ENCODE results near the gene C18orf32. TPM values are rescaled to one million over a fixed set of nuclear protein-coding genes. Genes with fewer than 3 reads are reported as not detected.

Gene C18orf32
- total RNA-seq, 4 donors from 2014 or later: 16.5 to 37.1 (median 31.3) TPM

- TF ChIP-seq CTCF (IDR thresholded peaks at IDR 0.05): no peak
- TF ChIP-seq POLR2A (IDR thresholded peaks at IDR 0.05): no peak
- peak in 1 of 2 donors; percentile 54 for DNase-seq (ENCODE audit: low spot score in 2 of 2)
- intact Hi-C loops (cut with DNase I; ENCODE audit: low total_unique reads): no loop called here
- WGBS, 2 donors: 48 to 60% methylated on average over 3 of the region's 3 CpGs
- no peak overlapping the region for H3K4me3 ChIP-seq (ENCODE audit: low read depth, poor library complexity, severe bottlenecking)
Observed at GRCh38 chr18:49495076-49495475, 8.0 kb upstream of the C18orf32 start.

GRCh38 chr18:49494660-49495059 is 7.6 kb upstream of the C18orf32 start:
- 61 to 71% methylated on average over 2 of the region's 2 CpGs for WGBS, 2 donors
- TF ChIP-seq POLR2A (IDR thresholded peaks at IDR 0.05) (no peak), CTCF (IDR thresholded peaks at IDR 0.05) (no peak)
- no peak overlapping the region for H3K4me3 ChIP-seq (ENCODE audit: low read depth, poor library complexity, severe bottlenecking)
- intact Hi-C loops (cut with DNase I; ENCODE audit: low total_unique reads): no loop called here
- no peak for DNase-seq (ENCODE audit: low spot score in 2 of 2)

GRCh38 chr18:49492694-49493033 is 5.6 kb upstream of the C18orf32 start:
- no peak for DNase-seq (ENCODE audit: low spot score in 2 of 2)
- intact Hi-C loops (cut with DNase I; ENCODE audit: low total_unique reads): no loop called here
- no peak overlapping the region for H3K4me3 ChIP-seq (ENCODE audit: low read depth, poor library complexity, severe bottlenecking)
- no peak for TF ChIP-seq CTCF (IDR thresholded peaks at IDR 0.05)
- TF ChIP-seq POLR2A (IDR thresholded peaks at IDR 0.05): no peak
- WGBS, 2 donors: 54 to 63% methylated on average over 6 of the region's 6 CpGs

GRCh38 chr18:49491857-49492693 is 5.0 kb upstream of the C18orf32 start, which contains the start of gene RPL17:
TSS of gene RPL17 (minus strand) at chr18:49492465.
- peak within 1 kb of the TSS; percentile 89 for H3K4me3 ChIP-seq (ENCODE audit: low read depth, poor library complexity, severe bottlenecking)
- intact Hi-C loops (cut with DNase I; ENCODE audit: low total_unique reads): no loop called here
- DNase-seq (ENCODE audit: low spot score in 2 of 2): peak; percentile 96
- WGBS, 2 donors: 0 to 1% methylated on average over 53 of the region's 53 CpGs
- TF ChIP-seq POLR2A (IDR thresholded peaks at IDR 0.05) (peak in 1 of 2 donors; percentile 93), CTCF (IDR thresholded peaks at IDR 0.05) (no peak)

GRCh38 chr18:49491534-49491856 is 4.5 kb upstream of the C18orf32 start:
- TF ChIP-seq CTCF (IDR thresholded peaks at IDR 0.05) (no peak), POLR2A (IDR thresholded peaks at IDR 0.05) (no peak)
- peak in 1 of 2 donors; percentile 45 for DNase-seq (ENCODE audit: low spot score in 2 of 2)
- peak overlapping the region; percentile 89 for H3K4me3 ChIP-seq (ENCODE audit: low read depth, poor library complexity, severe bottlenecking)
- WGBS, 2 donors: 21 to 22% methylated on average over 7 of the region's 7 CpGs
- intact Hi-C loops (cut with DNase I; ENCODE audit: low total_unique reads): no loop called here
